Parathyroid adenoma (tissue), 2 donors: ENCODE results near the gene NUDT16.

Experiments used
- H2AFZ ChIP-seq: fragments of 300-600 bp; sonication (generic); one replicate; pipeline ENCODE4 v1.7.0; 2017; ENCODE audit warnings: antibody characterized with exemption, mild to moderate bottlenecking
- H3K27ac ChIP-seq: fragments of 300-600 bp; sonication (generic); one replicate; pipeline ENCODE4 v1.7.0; 2017
- H3K27me3 ChIP-seq: fragments of 300-600 bp; sonication (generic); one replicate; pipeline ENCODE4 v1.7.0; 2017; ENCODE audit warnings: low read length; ENCODE audit not compliant: control insufficient read depth, insufficient read depth
- H3K36me3 ChIP-seq: fragments of 300-600 bp; sonication (generic); one replicate; pipeline ENCODE4 v1.7.0; 2017; ENCODE audit warnings: low read length; ENCODE audit not compliant: control insufficient read depth, insufficient read depth
- H3K4me1 ChIP-seq: fragments of 300-600 bp; sonication (generic); one replicate; pipeline ENCODE4 v1.7.0; 2017; ENCODE audit warnings: control low read depth
- H3K4me2 ChIP-seq: fragments of 300-600 bp; sonication (generic); one replicate; pipeline ENCODE4 v1.7.0; 2017; ENCODE audit warnings: low read length
- H3K4me3 ChIP-seq: fragments of 300-600 bp; sonication (generic); one replicate; pipeline ENCODE4 v1.7.0; 2017; ENCODE audit warnings: low read depth, low read length
- H3K79me2 ChIP-seq: fragments of 300-600 bp; sonication (generic); one replicate; pipeline ENCODE4 v1.7.0; 2017; ENCODE audit warnings: control low read depth
- H3K9ac ChIP-seq: fragments of 300-600 bp; sonication (generic); one replicate; pipeline ENCODE4 v1.7.0; 2017; ENCODE audit warnings: mild to moderate bottlenecking
- H3K9me3 ChIP-seq: fragments of 300-600 bp; sonication (generic); one replicate; pipeline ENCODE4 v1.7.0; 2017; ENCODE audit warnings: low read length; ENCODE audit not compliant: control insufficient read depth
- TF ChIP-seq, protein P1 (sequence below): fragments of 300-600 bp; sonication (generic); IDR thresholded peaks from one replicate; pipeline ENCODE4 v1.7.0; 2017; ENCODE audit warnings: antibody characterized with exemption, mild to moderate bottlenecking
- donor health status: primary hyperparathyroidism.

Gene NUDT16

GRCh38 chr3:131421301-131421700 lies 39.7 kb downstream of the NUDT16 start:
- no peaks in the 10 kb centered on the region for H3K4me1 ChIP-seq
- no peak overlapping the region for H3K9ac ChIP-seq
- H2AFZ ChIP-seq: no peak overlapping the region
- no peak overlapping the region for H3K4me2 ChIP-seq
- H3K9me3 ChIP-seq: no peaks in the 10 kb centered on the region
- no peaks in the 10 kb centered on the region for H3K36me3 ChIP-seq
- H3K79me2 ChIP-seq: no peaks in the 10 kb centered on the region
- TF ChIP-seq, protein P1, sequence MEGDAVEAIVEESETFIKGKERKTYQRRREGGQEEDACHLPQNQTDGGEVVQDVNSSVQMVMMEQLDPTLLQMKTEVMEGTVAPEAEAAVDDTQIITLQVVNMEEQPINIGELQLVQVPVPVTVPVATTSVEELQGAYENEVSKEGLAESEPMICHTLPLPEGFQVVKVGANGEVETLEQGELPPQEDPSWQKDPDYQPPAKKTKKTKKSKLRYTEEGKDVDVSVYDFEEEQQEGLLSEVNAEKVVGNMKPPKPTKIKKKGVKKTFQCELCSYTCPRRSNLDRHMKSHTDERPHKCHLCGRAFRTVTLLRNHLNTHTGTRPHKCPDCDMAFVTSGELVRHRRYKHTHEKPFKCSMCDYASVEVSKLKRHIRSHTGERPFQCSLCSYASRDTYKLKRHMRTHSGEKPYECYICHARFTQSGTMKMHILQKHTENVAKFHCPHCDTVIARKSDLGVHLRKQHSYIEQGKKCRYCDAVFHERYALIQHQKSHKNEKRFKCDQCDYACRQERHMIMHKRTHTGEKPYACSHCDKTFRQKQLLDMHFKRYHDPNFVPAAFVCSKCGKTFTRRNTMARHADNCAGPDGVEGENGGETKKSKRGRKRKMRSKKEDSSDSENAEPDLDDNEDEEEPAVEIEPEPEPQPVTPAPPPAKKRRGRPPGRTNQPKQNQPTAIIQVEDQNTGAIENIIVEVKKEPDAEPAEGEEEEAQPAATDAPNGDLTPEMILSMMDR: no peak
- H3K27ac ChIP-seq: no peak overlapping the region
- no peaks in the 10 kb centered on the region for H3K27me3 ChIP-seq
- no peak overlapping the region for H3K4me3 ChIP-seq

DNA sequence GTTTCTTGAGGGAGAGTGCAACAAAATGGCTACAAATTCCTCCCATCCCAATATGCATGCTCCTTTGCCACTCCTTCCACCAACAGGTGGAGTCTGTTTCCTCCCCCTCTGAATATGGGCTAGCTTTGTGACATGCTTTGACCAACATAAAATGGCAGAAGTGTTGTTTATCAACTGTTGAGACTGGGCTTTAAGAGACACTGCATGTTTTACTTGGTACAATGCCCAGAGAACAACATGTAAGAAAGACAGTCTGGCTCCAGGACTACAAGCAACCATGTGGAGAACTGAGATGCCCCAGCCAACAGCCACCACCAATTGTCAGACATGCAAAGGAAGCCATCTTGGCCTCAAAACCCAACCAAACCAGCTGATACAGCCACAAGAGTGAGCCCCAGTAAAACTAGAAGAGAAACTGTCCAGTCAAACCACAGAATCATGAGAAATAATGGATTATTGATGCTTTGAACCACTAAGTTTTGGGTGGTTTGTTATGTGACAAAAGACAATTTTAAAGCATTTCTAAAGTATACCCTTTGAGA lies 40.5 kb downstream of the NUDT16 start:
- Histone ChIP-seq H3K27ac (no peak overlapping the region), H3K36me3 (no peaks in the 10 kb centered on the region), H2AFZ (no peak overlapping the region), H3K27me3 (no peaks in the 10 kb centered on the region), H3K4me1 (no peaks in the 10 kb centered on the region), H3K4me3 (no peak overlapping the region), H3K79me2 (no peaks in the 10 kb centered on the region), H3K9me3 (no peaks in the 10 kb centered on the region), H3K9ac (no peak overlapping the region), H3K4me2 (no peak overlapping the region)
- TF ChIP-seq, protein P1: no peak

DNA sequence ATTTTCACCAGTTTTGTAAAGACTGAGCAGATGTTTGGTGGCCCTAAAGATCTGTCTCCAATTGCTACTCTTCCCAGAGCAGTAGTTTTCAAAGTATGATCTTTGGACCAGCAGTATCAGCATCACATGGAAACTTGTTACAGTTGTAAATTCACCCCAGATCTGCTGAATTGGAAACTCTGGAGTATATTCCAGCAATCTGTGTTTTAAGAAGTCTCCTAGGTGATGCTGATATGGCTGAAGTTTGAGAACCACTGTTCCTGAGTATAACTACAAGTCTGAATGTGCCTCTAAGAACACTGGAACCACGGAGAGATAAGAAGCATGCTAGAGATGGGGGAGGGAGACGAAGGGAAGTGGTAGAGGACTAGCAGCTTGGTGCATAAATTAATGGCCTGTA lies 45.7 kb downstream of the NUDT16 start:
- Histone ChIP-seq H3K4me2 (no peak overlapping the region), H3K79me2 (no peaks in the 10 kb centered on the region), H3K27me3 (no peaks in the 10 kb centered on the region), H3K4me3 (no peak overlapping the region), H3K9me3 (no peaks in the 10 kb centered on the region), H3K4me1 (no peaks in the 10 kb centered on the region), H2AFZ (no peak overlapping the region), H3K36me3 (no peaks in the 10 kb centered on the region), H3K27ac (no peak overlapping the region), H3K9ac (no peak overlapping the region)
- TF ChIP-seq, protein P1: no peak

- Histone ChIP-seq H3K4me1 (no peaks in the 10 kb centered on the region), H3K36me3 (no peaks in the 10 kb centered on the region), H3K4me3 (no peak overlapping the region), H3K4me2 (no peak overlapping the region), H2AFZ (no peak overlapping the region), H3K9me3 (no peaks in the 10 kb centered on the region), H3K79me2 (no peaks in the 10 kb centered on the region), H3K9ac (no peak overlapping the region), H3K27me3 (no peaks in the 10 kb centered on the region), H3K27ac (no peak overlapping the region)
- TF ChIP-seq, protein P1: no peak
These were observed 50.2 kb downstream of the NUDT16 start for GRCh38 chr3:131431754-131432153.

- TF ChIP-seq, protein P1: no peak
These were observed 50.9 kb downstream of the NUDT16 start for GRCh38 chr3:131432441-131432840.

More at GRCh38 chr3:131432441-131432840, 50.9 kb downstream of the NUDT16 start:
- H3K4me3 ChIP-seq: no peak overlapping the region
- H3K9me3 ChIP-seq: no peaks in the 10 kb centered on the region
- H3K4me1 ChIP-seq: no peaks in the 10 kb centered on the region
- H3K4me2 ChIP-seq: no peak overlapping the region
- H3K27me3 ChIP-seq: no peaks in the 10 kb centered on the region
- H2AFZ ChIP-seq: no peak overlapping the region
- no peak overlapping the region for H3K27ac ChIP-seq
- no peaks in the 10 kb centered on the region for H3K36me3 ChIP-seq
- H3K9ac ChIP-seq: no peak overlapping the region
- no peaks in the 10 kb centered on the region for H3K79me2 ChIP-seq
